Measurements from ENCODE around the gene UNC45A. TPM values are rescaled to one million over a fixed set of nuclear protein-coding genes. Genes with fewer than 3 reads are reported as not detected.
A peak's percentile ranks its signal among the peaks of the same experiment; 100 is the strongest.

The UNC45A gene
- total and polyA plus RNA-seq, 2 of the 13 experiments (the other 11 are each of a cell fraction or from before 2014, with no cell fraction given) = 33.8 to 39.7 TPM

- TF ChIP-seq CTCF (CRISPR knock-in tag; IDR thresholded peaks at IDR 0.05) (peak; percentile 40), SAFB2 (CRISPR knock-in tag; IDR thresholded peaks at IDR 0.05; ENCODE audit: borderline replicate concordance, low read depth) (peak; percentile 22; the same call in 1 of the 2 replicates), BRCA1 (CRISPR knock-in tag; IDR thresholded peaks at IDR 0.05) (no peak), CSRNP1 (CRISPR knock-in tag; IDR thresholded peaks at IDR 0.05) (peak; percentile 93; the same call in 1 of the 2 replicates), NFATC3 (CRISPR knock-in tag; IDR thresholded peaks at IDR 0.05) (peak; percentile 88; the same call in 1 of the 2 replicates), JUN (CRISPR knock-in tag; IDR thresholded peaks at IDR 0.05) (peak; percentile 91), HOXA7 (CRISPR knock-in tag; IDR thresholded peaks at IDR 0.05) (0 out of 2 replicates have a peak, but pooled peaks have one; percentile 36), BRF2 (CRISPR knock-in tag; IDR thresholded peaks at IDR 0.05) (peak; percentile 67; the same call in 1 of the 2 replicates), KLF16 (CRISPR knock-in tag; IDR thresholded peaks at IDR 0.05) (no peak; a peak in 1 of 4 replicates), ZNF576 (CRISPR knock-in tag; IDR thresholded peaks at IDR 0.05) (no peak), ZFP91 (CRISPR knock-in tag; IDR thresholded peaks at IDR 0.05; ENCODE audit: borderline replicate concordance) (peak; percentile 75; the same call in 1 of the 2 replicates), ZNF256 (CRISPR knock-in tag; conservative IDR thresholded peaks at IDR 0.05) (0 out of 2 replicates have a peak, but pooled peaks have one; percentile 42), ZBTB21 (CRISPR knock-in tag; IDR thresholded peaks at IDR 0.05) (peak; percentile 61), AKAP8 (CRISPR knock-in tag; IDR thresholded peaks at IDR 0.05) (peak; percentile 85; the same call in 1 of the 2 replicates)
Measured at GRCh38 chr15:90994417-90995311, 59.6 kb downstream of the UNC45A start, which contains the start of gene PRC1 (continued).

Measured in HepG2 (cell line).